Measurements from ENCODE around the gene GALNT10. TPM values are rescaled to one million over a fixed set of nuclear protein-coding genes. Genes with fewer than 3 reads are reported as not detected.

GALNT10 gene
- total RNA-seq, 1 experiment from 2014 or later: 22.9 TPM

- ChIA-PET CTCF (no interaction called here), POLR2A (no interaction called here)
- DNase-seq (ENCODE audit: low spot score) (no peak), ATAC-seq (no peak)
- Mint-ChIP-seq H3K36me3 (no peaks in the 10 kb centered on the region; the same call in 1 of the 2 replicates), H3K27me3 (ENCODE audit: low read depth) (no peaks in the 10 kb centered on the region; the same call in 1 of the 2 replicates), H3K27ac (no peak overlapping the region), H3K4me3 (no peak overlapping the region), H3K4me1 (peaks cover 25% of the 10 kb centered on the region), H3K9me3 (no peaks in the 10 kb centered on the region)
- no peak for TF ChIP-seq FOXP4 (CRISPR knock-in tag; IDR thresholded peaks at IDR 0.05)
- TF ChIP-seq ZNF263 (CRISPR knock-in tag; IDR thresholded peaks at IDR 0.05; ENCODE audit: low read depth): no peak
- TF ChIP-seq FOXP1 (CRISPR knock-in tag; IDR thresholded peaks at IDR 0.05; ENCODE audit: borderline replicate concordance): no peak
- no peak for TF ChIP-seq AR (CRISPR knock-in tag; IDR thresholded peaks at IDR 0.05)
- no peak for TF ChIP-seq ZBTB43 (CRISPR knock-in tag; IDR thresholded peaks at IDR 0.05)
- no peak for TF ChIP-seq TEAD1 (CRISPR knock-in tag; IDR thresholded peaks at IDR 0.05)
- TF ChIP-seq NFYB (CRISPR knock-in tag; conservative IDR thresholded peaks at IDR 0.05; ENCODE audit: low read depth): no peak
- TF ChIP-seq ZNF416 (CRISPR knock-in tag; IDR thresholded peaks at IDR 0.05): no peak
- TF ChIP-seq ATF2 (CRISPR knock-in tag; IDR thresholded peaks at IDR 0.05; ENCODE audit: borderline replicate concordance, low read depth): no peak
- TF ChIP-seq ZNF423 (CRISPR knock-in tag; IDR thresholded peaks at IDR 0.05): no peak
- no peak for TF ChIP-seq ATF6 (CRISPR knock-in tag; IDR thresholded peaks at IDR 0.05)
Observed at GRCh38 chr5:154373326-154373725, 182.8 kb downstream of the GALNT10 start.

- no peak overlapping the region for H3K4me3 Mint-ChIP-seq
- POLR2A ChIA-PET: no interaction called here
- no peak overlapping the region for H3K27ac Mint-ChIP-seq
- peaks cover 21% of the 10 kb centered on the region for H3K4me1 Mint-ChIP-seq
- H3K27me3 Mint-ChIP-seq (ENCODE audit: low read depth): no peaks in the 10 kb centered on the region; the same call in 1 of the 2 replicates
- ATAC-seq: no peak
- TF ChIP-seq ZNF423 (CRISPR knock-in tag; IDR thresholded peaks at IDR 0.05) (no peak), RELA (CRISPR knock-in tag; IDR thresholded peaks at IDR 0.05; ENCODE audit: borderline replicate concordance) (no peak), ZNF317 (CRISPR knock-in tag; IDR thresholded peaks at IDR 0.05; ENCODE audit: borderline replicate concordance, low read depth) (no peak), ELF4 (CRISPR knock-in tag; IDR thresholded peaks at IDR 0.05; ENCODE audit: low read depth) (no peak), CREB1 (CRISPR knock-in tag; IDR thresholded peaks at IDR 0.05) (no peak), ZNF232 (CRISPR knock-in tag; IDR thresholded peaks at IDR 0.05) (no peak), NR3C1 (CRISPR knock-in tag; conservative IDR thresholded peaks at IDR 0.05; ENCODE audit: low read depth) (no peak), ERG (CRISPR knock-in tag; IDR thresholded peaks at IDR 0.05) (no peak), ZNF416 (CRISPR knock-in tag; IDR thresholded peaks at IDR 0.05) (no peak), NFYB (CRISPR knock-in tag; conservative IDR thresholded peaks at IDR 0.05; ENCODE audit: low read depth) (no peak)
- no peaks in the 10 kb centered on the region for H3K9me3 Mint-ChIP-seq
- H3K36me3 Mint-ChIP-seq: no peaks in the 10 kb centered on the region; the same call in 1 of the 2 replicates
- no peak for DNase-seq (ENCODE audit: low spot score)
- CTCF ChIA-PET: no interaction called here
Observed at GRCh38 chr5:154373729-154374179, 183.2 kb downstream of the GALNT10 start.

All from WTC11 (cell line).